HepG2 (cell line): ENCODE results near the gene TAC3. TPM values are rescaled to one million over a fixed set of nuclear protein-coding genes. Genes with fewer than 3 reads are reported as not detected.

Experiments used
- ATAC-seq: fragments of 200-7000 bp; cut with Tn5 transposase; 3 replicates; pipeline ENCODE4 v1.9.1; 2020; ENCODE audit warnings: mild to moderate bottlenecking, moderate library complexity
- BruUV-seq: library from RNA; stranded (reverse); fragments of 400-500 nt; replicated peaks from 2 replicates; lab custom pipeline; 2021; lab: Mats Ljungman, UMichigan
- CTCF ChIA-PET: fragments of 300-600 bp; formaldehyde crosslinking; extraction: SDS; loops from one replicate; lab custom pipeline; 2021; ENCODE audit warnings: low total read pairs, inconsistent platforms, low intra/inter-chr PET ratio; lab: Yijun Ruan, JAX
- POLR2A ChIA-PET: fragments of 350-600 bp; sonication (Branson Sonifier 250); formaldehyde crosslinking; loops from one replicate; lab custom pipeline; 2020; ENCODE audit warnings: antibody characterized with exemption, inconsistent platforms; lab: Yijun Ruan, JAX
- DNase-seq: peaks from one replicate; pipeline ENCODE4 v3.0.0-alpha.2; 2015; ENCODE audit warnings: low spot score
- FAIRE-seq: peaks from 3 replicates; lab custom pipeline; 2011; peaks lifted over from hg19 to GRCh38; lab: Jason Lieb, UNC
- H2AFZ ChIP-seq: one replicate; pipeline ENCODE4 v1.6.1; 2011; ENCODE audit warnings: low read length, inconsistent platforms
- H3K27ac ChIP-seq: fragments of 300-600 bp; 3 replicates; pipeline ENCODE4 v1.8.0; 2011; ENCODE audit warnings: mixed run types, mild to moderate bottlenecking, mixed read lengths, low read length, inconsistent platforms; ENCODE audit not compliant: insufficient read depth; ENCODE audit errors: extremely low read length
- H3K27me3 ChIP-seq, 2 experiments: fragments of 200-600 bp in 1 of 2; 2 replicates in 1 of 2; 3 replicates in 1 of 2; pipeline versions ENCODE4 v1.6.0 to v1.8.0; 2011; ENCODE audit warnings: low read length in 2 of 2, mild to moderate bottlenecking in 2 of 2, moderate library complexity in 2 of 2, inconsistent platforms in 1 of 2; ENCODE audit not compliant: insufficient read depth in 2 of 2, control insufficient read depth in 1 of 2
- H3K36me3 ChIP-seq, 2 experiments: fragments of 200-600 bp in 1 of 2; replicated peaks in 1 of 2; 2 replicates in 1 of 2; 3 replicates in 1 of 2; pipeline versions ENCODE4 v1.5.1 to v1.8.0; 2011; ENCODE audit warnings: low read length in 2 of 2, inconsistent platforms in 1 of 2; ENCODE audit not compliant: insufficient read depth in 2 of 2, control insufficient read depth in 1 of 2
- H3K4me1 ChIP-seq: 2 replicates; pipeline ENCODE4 v1.5.1; 2012; ENCODE audit warnings: low read length, inconsistent platforms; ENCODE audit not compliant: insufficient read depth
- H3K4me2 ChIP-seq: 2 replicates; pipeline ENCODE4 v1.6.0; 2011; ENCODE audit warnings: low read depth, low read length, inconsistent platforms
- H3K4me3 ChIP-seq, 3 experiments: fragments of 200-600 bp in 1 of 3; sonication (generic), shearing (Covaris generic) in 1 of 3; replicated peaks in 1 of 3; 2 replicates each; pipeline ENCODE4 v1.5.1; 2011 to 2016; ENCODE audit warnings: low read length in 3 of 3, inconsistent platforms in 2 of 3, low read depth in 2 of 3, mild to moderate bottlenecking in 2 of 3, control low read depth in 1 of 3, mixed read lengths in 1 of 3; ENCODE audit not compliant: insufficient read depth in 1 of 3
- H3K79me2 ChIP-seq: one replicate; pipeline ENCODE4 v1.6.1; 2011; ENCODE audit warnings: low read length, inconsistent platforms; ENCODE audit not compliant: insufficient read depth
- H3K9ac ChIP-seq: 2 replicates; pipeline ENCODE4 v1.6.0; 2011; ENCODE audit warnings: mild to moderate bottlenecking, low read depth, low read length, inconsistent platforms; ENCODE audit not compliant: insufficient read depth
- H3K9me3 ChIP-seq: 2 replicates; pipeline ENCODE4 v1.5.1; 2012; ENCODE audit warnings: mild to moderate bottlenecking, low read length
- H4K20me1 ChIP-seq: 2 replicates; pipeline ENCODE4 v1.6.0; 2011; ENCODE audit warnings: inconsistent platforms, mild to moderate bottlenecking, low read length, moderate library complexity; ENCODE audit not compliant: insufficient read depth
- FOXM1 ChIP-seq: sonication (generic); formaldehyde crosslinking; IDR thresholded peaks from 2 replicates; pipeline ENCODE4 v1.5.0; 2020; ENCODE audit warnings: missing genetic modification reagents
- HMGXB3 ChIP-seq: sonication (generic); formaldehyde crosslinking; IDR thresholded peaks from 2 replicates; pipeline ENCODE4 v1.4.0; 2020; ENCODE audit warnings: missing genetic modification reagents, borderline replicate concordance
- HOXA3 ChIP-seq: sonication (generic); formaldehyde crosslinking; IDR thresholded peaks from 2 replicates; pipeline ENCODE4 v1.5.0; 2020; ENCODE audit warnings: missing genetic modification reagents
- JDP2 ChIP-seq: sonication (generic); formaldehyde crosslinking; IDR thresholded peaks from 2 replicates; pipeline ENCODE4 v1.8.1; 2022; ENCODE audit warnings: missing genetic modification reagents, borderline replicate concordance
- KDM3A ChIP-seq: IDR thresholded peaks from 2 replicates; pipeline ENCODE4 v1.6.1; 2018; ENCODE audit warnings: low read depth, missing compliant biosample characterization
- NFIB ChIP-seq: sonication (generic); formaldehyde crosslinking; IDR thresholded peaks from 2 replicates; pipeline ENCODE4 v1.9.0; 2021; ENCODE audit warnings: missing genetic modification reagents, mild to moderate bottlenecking, borderline replicate concordance
- NR0B2 ChIP-seq: sonication (generic); formaldehyde crosslinking; IDR thresholded peaks from 2 replicates; pipeline ENCODE4 v1.4.0; 2020; ENCODE audit warnings: mild to moderate bottlenecking, missing genetic modification reagents
- POGK ChIP-seq: sonication (generic); formaldehyde crosslinking; conservative IDR thresholded peaks from 2 replicates; pipeline ENCODE4 v1.8.0; 2022; ENCODE audit warnings: mild to moderate bottlenecking, moderate library complexity, missing genetic modification reagents
- SATB2 ChIP-seq: sonication (generic); formaldehyde crosslinking; IDR thresholded peaks from 2 replicates; pipeline ENCODE4 v1.5.0; 2020; ENCODE audit warnings: missing genetic modification reagents
- ZBTB49 ChIP-seq: sonication (generic); formaldehyde crosslinking; IDR thresholded peaks from 2 replicates; pipeline ENCODE4 v1.4.0; 2020; ENCODE audit warnings: missing genetic modification reagents, borderline replicate concordance
- ZFP36L2 ChIP-seq: sonication (generic); formaldehyde crosslinking; IDR thresholded peaks from 2 replicates; pipeline ENCODE4 v1.4.0; 2020; ENCODE audit warnings: missing genetic modification reagents
- ZNF230 ChIP-seq: sonication (generic); formaldehyde crosslinking; IDR thresholded peaks from 2 replicates; pipeline ENCODE4 v1.4.0; 2020; ENCODE audit warnings: mild to moderate bottlenecking, missing genetic modification reagents
- ZNF275 ChIP-seq: sonication (generic); formaldehyde crosslinking; IDR thresholded peaks from 2 replicates; pipeline ENCODE4 v1.8.0; 2022; ENCODE audit warnings: missing genetic modification reagents, mild to moderate bottlenecking, inconsistent platforms, borderline replicate concordance
- ZNF788 ChIP-seq: sonication (generic); formaldehyde crosslinking; IDR thresholded peaks from 2 replicates; pipeline ENCODE4 v1.5.0; 2020; ENCODE audit warnings: mild to moderate bottlenecking, missing genetic modification reagents, borderline replicate concordance
- WGBS: methylation state at CpG from one replicate; pipeline ENCODE4 v1.1.6; 2017; ENCODE audit warnings: low lambda C conversion rate; 5-methylcytosine and 5-hydroxymethylcytosine counted together
- in situ Hi-C: cut with HindIII; loops from 2 replicates; pipeline ENCODE4 v1.10.0; 2017; ENCODE audit warnings: low pct_unique_long_range_greater_than_20kb; ENCODE audit not compliant: extremely low pct_ligation_motif_present
- intact Hi-C: fragments of 100-400 bp; cut with micrococcal nuclease; formaldehyde crosslinking; loops from one replicate; pipeline ENCODE4 v1.10.0; 2022; ENCODE audit not compliant: unreplicated experiment
- polyA plus RNA-seq, 8 experiments: library from polyadenylated mRNA; depleted of rRNA in 3 of 8; stranded (reverse) in 7 of 8; unstranded in 1 of 8; fragments of >200 nt; fragmentation: Illumina TruSeq in 4 of 8; extraction: Trizol in 4 of 8; gene quantifications; 2 replicates each; pipeline versions ENCODE4 v1.2.1 to v1.2.3, GENCODE V29; 2011 to 2016; ENCODE audit warnings: low read depth in 4 of 8, missing spikeins in 1 of 8, mixed read lengths in 1 of 8; ENCODE audit not compliant: insufficient read depth in 1 of 8
- total RNA-seq, 5 experiments: library from RNA; depleted of rRNA; stranded (reverse); fragments of >200 nt; fragmentation: Illumina TruSeq; extraction: Trizol; gene quantifications; 2 replicates each; pipeline ENCODE4 v1.2.3, GENCODE V29; 2016; ENCODE audit warnings: low read depth in 1 of 5

TAC3 gene
- total and polyA plus RNA-seq, 2 of the 13 experiments (the other 11 are each of a cell fraction or from before 2014, with no cell fraction given) = 0.13 to 0.15 TPM

GRCh38 chr12:56998316-56998715, 18.0 kb downstream of the TAC3 start:
- peaks cover 2% of the 10 kb centered on the region for H3K79me2 ChIP-seq
- peaks cover 8 to 19% of the 10 kb centered on the region in 2 experiments for H3K36me3 ChIP-seq
- no peak overlapping the region for H2AFZ ChIP-seq
- ATAC-seq = no peak
- 98% methylated on average over 6 of the region's 6 CpGs for WGBS
- ChIA-PET POLR2A (no interaction called here), CTCF (no interaction called here)
- H3K4me1 ChIP-seq = peaks cover 18% of the 10 kb centered on the region
- H3K4me2 ChIP-seq = no peak overlapping the region
- H3K4me3 ChIP-seq = no peak overlapping the region
- intact Hi-C loops (no loop called here), in situ Hi-C loops (no loop called here)
- FAIRE-seq = no peak
- peaks cover 4% of the 10 kb centered on the region for H4K20me1 ChIP-seq
- H3K9ac ChIP-seq = no peak overlapping the region
- H3K9me3 ChIP-seq = no peaks in the 10 kb centered on the region
- DNase-seq = no peak
- no peak overlapping the region for H3K27ac ChIP-seq
- no peaks in the 10 kb centered on the region; a peak in 1 of 5 replicates for H3K27me3 ChIP-seq
- no TSS peak for BruUV-seq
- TF ChIP-seq NR0B2 (CRISPR knock-in tag) = no peak
- TF ChIP-seq ZFP36L2 = no peak
- TF ChIP-seq HOXA3 = no peak
- TF ChIP-seq ZNF788 (CRISPR knock-in tag) = no peak
- TF ChIP-seq POGK (CRISPR knock-in tag) = no peak
- no peak for TF ChIP-seq HMGXB3 (CRISPR knock-in tag)
- no peak for TF ChIP-seq ZNF230 (CRISPR knock-in tag)
- no peak for TF ChIP-seq KDM3A (CRISPR knock-in tag)
- no peak for TF ChIP-seq FOXM1 (CRISPR knock-in tag)
- no peak for TF ChIP-seq JDP2 (CRISPR knock-in tag)
- TF ChIP-seq ZNF275 (CRISPR knock-in tag) = no peak
- no peak for TF ChIP-seq ZBTB49 (CRISPR knock-in tag)
- no peak for TF ChIP-seq NFIB (CRISPR knock-in tag)
- TF ChIP-seq SATB2 (CRISPR knock-in tag) = no peak
